Heart left ventricle (tissue), 16 donors: ENCODE data around the gene GALT. TPM values are rescaled to one million over a fixed set of nuclear protein-coding genes. Genes with fewer than 3 reads are reported as not detected.

Source experiments
- ATAC-seq, 4 donors: fragments of 200-7000 bp; cut with Tn5 transposase; one replicate each; pipeline ENCODE4 v1.9.1; 2020 to 2022; ENCODE audit warnings: moderate library complexity in 4 of 4, mild to moderate bottlenecking in 3 of 4, moderate number of reproducible peaks in 1 of 4
- DNase-seq, 5 donors: peaks; one replicate each; pipeline ENCODE4 v3.0.0-alpha.2; 2020
- H3K27ac ChIP-seq, 12 donors: fragments of 200-600 bp; sonication (generic) in 4 of 12; one replicate each; pipeline versions ENCODE4 v1.5.0 to v1.8.0; 2016 to 2022; ENCODE audit warnings: mild to moderate bottlenecking in 2 of 12
- H3K27me3 ChIP-seq, 9 donors: fragments of 200-600 bp; sonication (generic) in 2 of 9; one replicate each; pipeline versions ENCODE4 v1.5.1 to v1.8.0; 2016 to 2022; ENCODE audit warnings: mild to moderate bottlenecking in 3 of 9
- H3K36me3 ChIP-seq, 9 donors: fragments of 200-600 bp; sonication (generic) in 2 of 9; one replicate each; pipeline versions ENCODE4 v1.5.0 to v1.8.0; 2018 to 2022; ENCODE audit warnings: mild to moderate bottlenecking in 2 of 9
- H3K4me1 ChIP-seq, 12 donors: fragments of 200-600 bp; sonication (generic) in 4 of 12; one replicate each; pipeline versions ENCODE4 v1.5.0 to v1.8.0; 2016 to 2022; ENCODE audit warnings: mild to moderate bottlenecking in 3 of 12
- H3K4me3 ChIP-seq, 12 donors: fragments of 200-600 bp; sonication (generic) in 4 of 12; one replicate each; pipeline versions ENCODE4 v1.5.0 to v1.8.0; 2017 to 2022; ENCODE audit warnings: mild to moderate bottlenecking in 9 of 12, moderate library complexity in 4 of 12
- H3K9me3 ChIP-seq, 12 donors: fragments of 200-600 bp; sonication (generic) in 4 of 12; one replicate each; pipeline versions ENCODE4 v1.5.0 to v1.8.0; 2016 to 2022; ENCODE audit warnings: mild to moderate bottlenecking in 1 of 12
- CTCF ChIP-seq, 12 donors: fragments of 200-600 bp; sonication (generic) in 4 of 12; IDR thresholded peaks; one replicate each; pipeline versions ENCODE4 v1.5.0 to v1.8.0; 2018 to 2022; ENCODE audit warnings: antibody characterized with exemption in 12 of 12, mild to moderate bottlenecking in 5 of 12
- POLR2A ChIP-seq, 2 donors: fragments of 450-650 bp; IDR thresholded peaks; one replicate each; pipeline ENCODE4 v1.6.1; 2017; ENCODE audit warnings: antibody characterized with exemption in 2 of 2, mild to moderate bottlenecking in 2 of 2, moderate library complexity in 2 of 2
- WGBS, 4 donors: extraction: QIAGEN DNeasy Blood & Tissue Kit in 2 of 4; methylation state at CpG; one replicate each; pipeline versions ENCODE4 v1.1.5 to v1.1.7; 2013 to 2018; 5-methylcytosine and 5-hydroxymethylcytosine counted together
- intact Hi-C, 10 donors: fragments of 100-400 bp; cut with DNase I; formaldehyde crosslinking; loops; one replicate each; pipeline versions ENCODE4 v1.11.1 to v1.14.2; 2022
- polyA plus RNA-seq, 2 donors: library from polyadenylated mRNA; stranded (reverse); fragments of 200-250 nt; gene quantifications; one replicate each; pipeline ENCODE4 v1.2.3, GENCODE V29; 2013
- total RNA-seq, 9 donors: library from RNA; depleted of rRNA in 2 of 9; stranded (reverse); fragments of >200 nt in 2 of 9; fragmentation: NEBNext Ultra II Directional in 3 of 9; extraction: Animal tissue kit (Norgen Biotek cat#: 25700) in 3 of 9; gene quantifications; one replicate each; pipeline versions ENCODE4 v1.1.0 to v1.2.4, GENCODE V29; 2016 to 2023
- donor health status: ischemic (EF 13 %, LVEDD 7.1; RV severe dilation, severe dysfunction).
- donor health status: healthy with polysubstance abuse.
- donor health status: DM: no; HTN: yes; CAD: no.
- donor health status: DM: no; HTN: no; CAD: no.
- donor health status: ischemic (EF 25% LVEDD 6.9; RV normal size, moderate dysfunction).
- donor health status: ischemic (EF 25% LVEDD 5.7; RV mildly dilated, moderate dysfunction).
- donor health status: healthy.
- donor health status: DM: yes; HTN: yes; CAD: no.
- donor health status: ischemic (EF 35%, LVEDD 5.7; RV mildly dilated, moderate dysfunction).
- donor health status: nonischemic (EF 11% LVEDD 7.7; RV severe dilation, severe dysfunction).
- donor health status: DM: yes; HTN: yes; CAD: no.
- donor health status: PGD.
- donor health status: ischemic (EF 29% LVEDD 5.4; RV normal size, mild dysfunction).
- donor health status: nonischemic (EF 23%, LVEDD 6.1; RV moderate dilation, normal function).

Gene GALT
- total and polyA plus RNA-seq, 11 donors, result 16.8 to 67.9 (median 41.2) TPM

- no peak for ATAC-seq
- Histone ChIP-seq H3K4me1 (peaks cover 7 to 77% (median 67%) of the 10 kb centered on the region in 12 donors), H3K36me3 (peaks cover 0 to 29% (median 21%) of the 10 kb centered on the region in 9 donors), H3K9me3 (no peaks in the 10 kb centered on the region), H3K4me3 (no peak overlapping the region), H3K27ac (peak overlapping the region in 7 of 12 donors; percentile 80 to 90 (median 86)), H3K27me3 (no peaks in the 10 kb centered on the region)
- intact Hi-C loops, result loop anchor here in 1 of 10 donors (5.0 kb wide), 1 partner anchor 51 kb away; no protein-coding TSS in a partner anchor
- WGBS, 4 donors, result 40 to 62% (median 53%) methylated on average over 4 to 5 of the region's 5 CpGs
- TF ChIP-seq POLR2A (IDR thresholded peaks at IDR 0.05) (no peak), CTCF (IDR thresholded peaks at IDR 0.05) (no peak)
- no peak for DNase-seq
Measured at GRCh38 chr9:34650816-34651215, 4.3 kb downstream of the GALT start.

DNA sequence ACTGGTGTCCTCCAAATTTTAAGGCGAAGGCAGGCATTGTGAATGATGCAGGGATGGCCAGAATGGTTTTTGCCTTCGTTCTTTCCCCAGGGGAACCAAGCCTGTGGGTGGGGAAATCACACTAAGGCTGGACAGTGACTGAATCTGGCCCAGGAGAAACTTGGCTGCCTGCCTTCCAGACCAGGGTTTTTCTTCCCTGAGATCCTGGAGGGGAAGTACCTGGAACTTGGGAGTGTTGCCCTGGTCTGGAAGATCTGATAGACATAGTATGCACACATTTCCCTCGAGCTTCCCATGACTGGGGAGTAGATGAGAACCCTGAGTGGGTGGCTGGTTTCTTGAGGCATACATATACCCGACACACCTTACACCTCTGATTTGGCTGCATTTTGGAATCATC lies 4.8 kb downstream of the GALT start:
- WGBS, 4 donors, result 21 to 38% (median 28%) methylated on average over 3 to 4 of the region's 4 CpGs
- intact Hi-C loops, result loop anchor here in 1 of 10 donors (5.0 kb wide), 1 partner anchor 51 kb away; no protein-coding TSS in a partner anchor
- peak overlapping the region; percentile 74 to 95 (median 86) for H3K27ac ChIP-seq
- peaks cover 7 to 77% (median 64%) of the 10 kb centered on the region in 12 donors for H3K4me1 ChIP-seq
- TF ChIP-seq POLR2A (IDR thresholded peaks at IDR 0.05) (no peak), CTCF (IDR thresholded peaks at IDR 0.05) (no peak)
- DNase-seq (peak in 3 of 5 donors; percentile 43 to 59 (median 55)), ATAC-seq (no peak)
- peaks cover 0 to 29% (median 22%) of the 10 kb centered on the region in 9 donors for H3K36me3 ChIP-seq
- peak overlapping the region in 11 of 12 donors; percentile 6 to 65 (median 56) for H3K4me3 ChIP-seq
- H3K9me3 ChIP-seq, result no peaks in the 10 kb centered on the region
- H3K27me3 ChIP-seq, result no peaks in the 10 kb centered on the region

DNA sequence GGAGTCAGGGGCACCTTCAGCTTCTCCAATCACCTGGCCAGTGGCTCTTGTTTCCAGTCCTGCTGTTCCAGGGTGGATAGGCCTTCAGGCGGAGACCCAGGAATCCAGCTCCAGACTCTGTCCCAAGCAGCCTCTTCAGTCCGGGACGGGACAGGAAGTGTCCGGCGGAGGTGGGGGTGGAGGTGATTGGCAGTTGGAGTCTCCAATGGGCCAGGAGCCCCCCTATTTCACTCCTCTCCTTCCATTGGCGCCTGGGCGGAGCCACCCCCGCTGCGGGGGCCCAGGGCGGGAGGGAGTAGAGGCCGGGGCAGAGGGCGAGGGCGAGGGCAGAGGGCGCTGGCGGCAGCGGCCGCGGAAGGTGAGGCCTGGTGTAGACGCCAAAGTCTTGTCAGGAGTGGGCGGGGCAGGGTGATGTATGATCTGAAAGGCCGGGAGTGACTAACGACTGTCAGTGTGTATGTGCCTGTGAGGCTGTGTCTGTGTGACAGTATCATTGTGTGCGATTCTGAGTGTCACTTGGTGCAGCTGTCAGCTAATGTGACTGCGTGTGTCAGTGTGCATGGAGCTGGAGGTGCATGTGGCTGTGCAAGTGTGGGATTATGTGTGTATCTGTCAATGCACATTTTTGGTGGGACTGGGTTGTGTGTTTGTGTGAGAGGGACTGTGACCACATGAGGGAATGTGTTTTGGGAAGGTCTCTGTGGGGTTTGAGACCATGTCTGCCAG lies 5.6 kb downstream of the GALT start, which contains the start of gene IL11RA:
Gene IL11RA (plus strand): TSS at position 310 of the 726 bp plus-strand sequence. CDS start 3,033 bp downstream, outside the sequence.
- peak; percentile 91 to 95 (median 94) for DNase-seq
- WGBS, 4 donors, result 0 to 10% (median 2%) methylated on average over 16 to 24 of the region's 24 CpGs
- H3K36me3 ChIP-seq, result peaks cover 0 to 29% (median 23%) of the 10 kb centered on the region in 9 donors
- ATAC-seq, result peak; percentile 74 to 86 (median 82)
- H3K27ac ChIP-seq, result peak within 1 kb of the TSS; percentile 74 to 95 (median 86)
- intact Hi-C loops, result loop anchor here in 1 of 10 donors (5.0 kb wide), 1 partner anchor 50 kb away; no protein-coding TSS in a partner anchor
- TF ChIP-seq POLR2A (IDR thresholded peaks at IDR 0.05) (peak in 1 of 2 donors; percentile 73), CTCF (IDR thresholded peaks at IDR 0.05) (peak in 2 of 12 donors; percentile 12 to 18)
- peak within 1 kb of the TSS; percentile 35 to 65 (median 54) for H3K4me3 ChIP-seq
- H3K9me3 ChIP-seq, result no peaks in the 10 kb centered on the region
- H3K27me3 ChIP-seq, result no peaks in the 10 kb centered on the region
- peaks cover 7 to 81% (median 59%) of the 10 kb centered on the region in 12 donors for H3K4me1 ChIP-seq

GRCh38 chr9:34652602-34653000 lies 6.1 kb downstream of the GALT start:
- no peak for TF ChIP-seq CTCF (IDR thresholded peaks at IDR 0.05)
- no peak for TF ChIP-seq POLR2A (IDR thresholded peaks at IDR 0.05)
- DNase-seq (no peak), ATAC-seq (no peak)
- Histone ChIP-seq H3K4me1 (peaks cover 7 to 75% (median 53%) of the 10 kb centered on the region in 12 donors), H3K27ac (peak overlapping the region; percentile 36 to 95 (median 86)), H3K9me3 (no peaks in the 10 kb centered on the region), H3K27me3 (no peaks in the 10 kb centered on the region), H3K4me3 (peak overlapping the region; percentile 35 to 65 (median 54)), H3K36me3 (peaks cover 0 to 29% (median 24%) of the 10 kb centered on the region in 9 donors)
- intact Hi-C loops, result loop anchor here in 1 of 10 donors (5.0 kb wide), 1 partner anchor 50 kb away; no protein-coding TSS in a partner anchor
- 10 to 17% (median 11%) methylated on average over 5 of the region's 5 CpGs for WGBS, 4 donors
